Measurements from ENCODE around the gene TUBA8.
"Not testable (repeated sequence)": the region's sequence is repeated elsewhere in the genome, so short reads cannot be mapped to it uniquely, and the experiment has no call there.

TUBA8 gene

GRCh38 chr22:18136563-18137320, 26.1 kb downstream of the TUBA8 start:
- no peak for DNase-seq

GRCh38 chr22:18141004-18141403, 30.4 kb downstream of the TUBA8 start:
- not testable (repeated sequence) for DNase-seq

GRCh38 chr22:18144105-18144504, 33.5 kb downstream of the TUBA8 start:
- DNase-seq: no peak

GRCh38 chr22:18145676-18146388, 35.2 kb downstream of the TUBA8 start:
- DNase-seq: no peak

- DNase-seq: no peak
Observed at GRCh38 chr22:18146389-18146753, 35.8 kb downstream of the TUBA8 start.

- DNase-seq: no peak
Observed at GRCh38 chr22:18147791-18148190, 37.2 kb downstream of the TUBA8 start.

GRCh38 chr22:18148293-18148965, 37.8 kb downstream of the TUBA8 start:
- no peak for DNase-seq

GRCh38 chr22:18152519-18152918, 41.9 kb downstream of the TUBA8 start:
- DNase-seq: no peak

- no peak for DNase-seq
Observed at GRCh38 chr22:18154821-18155390, 44.3 kb downstream of the TUBA8 start.

GRCh38 chr22:18155546-18155945, 44.9 kb downstream of the TUBA8 start:
- DNase-seq: not testable (repeated sequence)

- DNase-seq: peak; percentile 7
Observed at GRCh38 chr22:18156878-18157713, 46.5 kb downstream of the TUBA8 start.

GRCh38 chr22:18157714-18158028, 47.1 kb downstream of the TUBA8 start:
- DNase-seq: no peak

GRCh38 chr22:18160641-18161040, 50.0 kb downstream of the TUBA8 start:
- DNase-seq: not testable (repeated sequence)

GRCh38 chr22:18163843-18164242, 53.2 kb downstream of the TUBA8 start:
- not testable (repeated sequence) for DNase-seq

- DNase-seq: not testable (repeated sequence)
Observed at GRCh38 chr22:18164584-18164983, 54.0 kb downstream of the TUBA8 start.

- not testable (repeated sequence) for DNase-seq
Observed at GRCh38 chr22:18165356-18165755, 54.7 kb downstream of the TUBA8 start.

- not testable (repeated sequence) for DNase-seq
Observed at GRCh38 chr22:18170284-18170683, 59.7 kb downstream of the TUBA8 start.

GRCh38 chr22:18172203-18172602, 61.6 kb downstream of the TUBA8 start:
- not testable (repeated sequence) for DNase-seq

GRCh38 chr22:18172776-18173175, 62.2 kb downstream of the TUBA8 start:
- not testable (repeated sequence) for DNase-seq

- DNase-seq: not testable (repeated sequence)
Observed at GRCh38 chr22:18173441-18173840, 62.8 kb downstream of the TUBA8 start.

All from effector CD8-positive, alpha-beta T cell (primary cell).